Nephron (organoid): ENCODE measurements around the gene ENC1.
A peak's percentile ranks its signal among the peaks of the same experiment; 100 is the strongest.

ENCODE experiments used
- H3K27ac Mint-ChIP-seq, 3 experiments: 2 replicates each; pipeline ENCODE4 v1.8.0; 2020; ENCODE audit warnings: mixed read lengths in 3 of 3, mild to moderate bottlenecking in 2 of 3, moderate library complexity in 1 of 3
- H3K27me3 Mint-ChIP-seq: 2 replicates; pipeline ENCODE4 v1.8.0; 2021; ENCODE audit warnings: low read depth, mild to moderate bottlenecking, moderate library complexity, mixed read lengths
- H3K36me3 Mint-ChIP-seq: 2 replicates; pipeline ENCODE4 v1.8.0; 2020; ENCODE audit warnings: low read depth, mixed read lengths
- H3K4me1 Mint-ChIP-seq: 2 replicates; pipeline ENCODE4 v1.8.0; 2020; ENCODE audit warnings: mixed read lengths
- H3K4me3 Mint-ChIP-seq, 3 experiments: 2 replicates each; pipeline ENCODE4 v1.8.0; 2020; ENCODE audit warnings: mild to moderate bottlenecking in 3 of 3, mixed read lengths in 3 of 3, moderate library complexity in 2 of 3
- H3K9me3 Mint-ChIP-seq: 2 replicates; pipeline ENCODE4 v1.8.0; 2020; ENCODE audit warnings: mixed read lengths
- CTCF ChIP-seq, 3 experiments: fragments of 200-600 bp; sonication (generic); IDR thresholded peaks; one replicate each; pipeline ENCODE4 v1.5.0; 2021; ENCODE audit warnings: antibody characterized with exemption in 3 of 3; ENCODE audit not compliant: unreplicated experiment in 3 of 3

Gene ENC1

GRCh38 chr5:74631081-74631953 is 9.2 kb downstream of the ENC1 start:
- peaks cover 93% of the 10 kb centered on the region for H3K36me3 Mint-ChIP-seq
- TF ChIP-seq CTCF (IDR thresholded peaks at IDR 0.05; ENCODE audit: unreplicated experiment in 3 of 3) = no peak
- H3K9me3 Mint-ChIP-seq = no peaks in the 10 kb centered on the region
- H3K27me3 Mint-ChIP-seq = no peaks in the 10 kb centered on the region
- H3K4me3 Mint-ChIP-seq = peak overlapping the region; percentile 46 to 70 (median 48)
- H3K4me1 Mint-ChIP-seq = peaks cover 98% of the 10 kb centered on the region
- peak overlapping the region; percentile 71 to 83 (median 78) for H3K27ac Mint-ChIP-seq

GRCh38 chr5:74630453-74631066 is 10.0 kb downstream of the ENC1 start:
- Mint-ChIP-seq H3K4me3 (peak overlapping the region in 2 of 3 experiments; percentile 12 to 55), H3K4me1 (peaks cover 98% of the 10 kb centered on the region), H3K27ac (peak overlapping the region; percentile 71 to 83 (median 78)), H3K9me3 (no peaks in the 10 kb centered on the region), H3K27me3 (no peaks in the 10 kb centered on the region), H3K36me3 (peaks cover 85% of the 10 kb centered on the region)
- TF ChIP-seq CTCF (IDR thresholded peaks at IDR 0.05; ENCODE audit: unreplicated experiment in 3 of 3) = no peak

DNA sequence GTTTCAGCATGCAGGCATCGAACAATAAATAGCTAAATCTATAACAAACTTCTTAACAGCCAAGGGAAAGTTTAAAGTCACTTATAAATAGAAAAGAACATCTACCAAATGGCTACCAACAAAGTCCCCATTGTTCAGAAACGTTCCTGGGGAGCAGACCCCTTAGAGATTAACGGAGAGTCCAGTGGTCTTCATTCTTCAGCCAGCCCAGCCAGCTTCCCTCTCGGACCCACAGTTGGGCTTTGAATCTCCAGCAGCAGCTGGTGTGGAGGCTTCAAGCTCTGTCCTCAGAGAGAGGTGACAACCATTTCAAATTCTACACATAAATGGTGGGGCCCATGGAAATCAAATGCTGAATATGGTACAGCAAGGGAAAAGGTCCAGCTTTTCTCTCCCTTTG is 11.2 kb downstream of the ENC1 start:
- Mint-ChIP-seq H3K4me1 (peaks cover 88% of the 10 kb centered on the region), H3K27me3 (no peaks in the 10 kb centered on the region), H3K4me3 (peak overlapping the region in 2 of 3 experiments; percentile 19 to 57), H3K27ac (peak overlapping the region; percentile 71 to 83 (median 75)), H3K36me3 (peaks cover 73% of the 10 kb centered on the region), H3K9me3 (no peaks in the 10 kb centered on the region)
- no peak for TF ChIP-seq CTCF (IDR thresholded peaks at IDR 0.05; ENCODE audit: unreplicated experiment in 3 of 3)

- H3K27ac Mint-ChIP-seq = peak overlapping the region; percentile 83 to 86 (median 85)
- TF ChIP-seq CTCF (IDR thresholded peaks at IDR 0.05; ENCODE audit: unreplicated experiment in 3 of 3) = no peak
- no peak overlapping the region for H3K4me3 Mint-ChIP-seq
- peaks cover 89% of the 10 kb centered on the region for H3K4me1 Mint-ChIP-seq
- H3K27me3 Mint-ChIP-seq = no peaks in the 10 kb centered on the region
- H3K36me3 Mint-ChIP-seq = peaks cover 63% of the 10 kb centered on the region
- no peaks in the 10 kb centered on the region for H3K9me3 Mint-ChIP-seq
These were observed 12.2 kb downstream of the ENC1 start for GRCh38 chr5:74628359-74628758.

DNA sequence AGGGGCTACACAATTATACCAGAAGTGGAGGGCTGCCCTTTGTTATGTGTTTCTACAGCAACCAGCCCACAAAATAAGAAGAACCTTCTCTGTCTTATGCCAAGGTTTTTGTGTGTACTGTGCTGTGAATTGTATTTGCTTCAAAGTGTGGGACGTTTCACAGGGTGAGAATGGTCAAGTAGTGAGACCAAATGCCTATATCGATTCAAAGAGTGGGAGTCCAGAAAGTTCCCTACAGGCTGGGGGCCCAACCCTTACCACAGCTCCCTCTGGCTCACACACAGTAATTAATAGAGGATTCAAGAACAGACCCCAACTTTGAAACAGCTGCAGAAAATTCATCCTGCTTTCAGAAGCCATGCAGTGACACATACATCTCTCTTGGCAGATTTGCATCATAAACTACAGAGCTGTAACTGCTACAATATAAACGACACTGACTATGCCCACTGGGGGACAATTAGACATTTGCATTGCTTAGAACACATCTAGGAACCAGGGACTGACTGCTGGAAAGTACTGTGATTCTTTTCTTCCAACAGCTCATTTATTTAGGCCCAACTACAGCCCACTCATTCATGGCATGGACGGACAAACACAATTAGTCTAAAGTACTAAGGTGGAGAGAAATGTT is 12.8 kb downstream of the ENC1 start:
- Mint-ChIP-seq H3K4me3 (peak overlapping the region in 1 of 3 experiments; percentile 22), H3K27me3 (no peaks in the 10 kb centered on the region), H3K27ac (peak overlapping the region; percentile 83 to 86 (median 85)), H3K9me3 (no peaks in the 10 kb centered on the region), H3K36me3 (peaks cover 57% of the 10 kb centered on the region), H3K4me1 (peaks cover 89% of the 10 kb centered on the region)
- no peak for TF ChIP-seq CTCF (IDR thresholded peaks at IDR 0.05; ENCODE audit: unreplicated experiment in 3 of 3)
